Activated CD8-positive, alpha-beta memory T cell treated with anti-CD3 and anti-CD28 coated beads for 24 hours (primary cell): ENCODE data around the gene MMP23B.
A peak's percentile ranks its signal among the peaks of the same experiment; 100 is the strongest.
"Not testable (repeated sequence)": the region's sequence is repeated elsewhere in the genome, so short reads cannot be mapped to it uniquely, and the experiment has no call there.

ENCODE experiments used
- DNase-seq: peaks from one replicate; pipeline ENCODE4 v3.0.0-alpha.2; 2020

The MMP23B gene

GRCh38 chr1:1636621-1637478 lies 4.9 kb downstream of the MMP23B start:
- not testable (repeated sequence) for DNase-seq

GRCh38 chr1:1637479-1637875 lies 5.5 kb downstream of the MMP23B start:
- DNase-seq: not testable (repeated sequence)

GRCh38 chr1:1638528-1638927 lies 6.6 kb downstream of the MMP23B start:
- not testable (repeated sequence) for DNase-seq

- DNase-seq: not testable (repeated sequence)
These were observed 7.4 kb downstream of the MMP23B start for GRCh38 chr1:1639368-1639767.

GRCh38 chr1:1640081-1640480 lies 8.1 kb downstream of the MMP23B start:
- not testable (repeated sequence) for DNase-seq

- DNase-seq: not testable (repeated sequence)
These were observed 8.9 kb downstream of the MMP23B start for GRCh38 chr1:1640711-1641461.

- DNase-seq: not testable (repeated sequence)
These were observed 14.4 kb downstream of the MMP23B start for GRCh38 chr1:1646326-1646725.

- DNase-seq: not testable (repeated sequence)
These were observed 15.7 kb downstream of the MMP23B start for GRCh38 chr1:1647567-1648241.

- not testable (repeated sequence) for DNase-seq
These were observed 16.3 kb downstream of the MMP23B start for GRCh38 chr1:1648265-1648664.

- DNase-seq: peak; percentile 96
These were observed 26.9 kb downstream of the MMP23B start, which contains the start of gene CDK11B for GRCh38 chr1:1658583-1659549. CDK11B (minus strand) TSS chr1:1659004; CDS start chr1:1657485, 1,519 bp downstream.

- not testable (repeated sequence) for DNase-seq
These were observed 30.4 kb downstream of the MMP23B start for GRCh38 chr1:1662392-1662791.

GRCh38 chr1:1662830-1663560 lies 31.0 kb downstream of the MMP23B start:
- not testable (repeated sequence) for DNase-seq

GRCh38 chr1:1664318-1664717 lies 32.3 kb downstream of the MMP23B start:
- not testable (repeated sequence) for DNase-seq

- DNase-seq: no peak
These were observed 33.2 kb downstream of the MMP23B start for GRCh38 chr1:1664941-1665814.

- peak; percentile 65 for DNase-seq
These were observed 33.9 kb downstream of the MMP23B start for GRCh38 chr1:1665815-1666251.

GRCh38 chr1:1666526-1666925 lies 34.6 kb downstream of the MMP23B start:
- DNase-seq: no peak

- no peak for DNase-seq
These were observed 37.8 kb downstream of the MMP23B start for GRCh38 chr1:1669468-1670440.

GRCh38 chr1:1670866-1671265 lies 38.9 kb downstream of the MMP23B start:
- no peak for DNase-seq
